Prostate gland (tissue), 2 donors: ENCODE data around the gene ADAM15.
A peak's percentile ranks its signal among the peaks of the same experiment; 100 is the strongest.

Experiments used
- CTCF ChIP-seq, 4 experiments: fragments of 200-600 bp in 2 of 4; fragments of 450-650 bp in 2 of 4; sonication (generic) in 2 of 4; IDR thresholded peaks; 1 replicate in 3 of 4; 2 replicates in 1 of 4; pipeline ENCODE4 v1.5.1; 2016 to 2019; ENCODE audit warnings: antibody characterized with exemption in 4 of 4, mild to moderate bottlenecking in 2 of 4, moderate library complexity in 2 of 4
- POLR2A ChIP-seq: fragments of 450-650 bp; IDR thresholded peaks from one replicate; pipeline ENCODE4 v1.6.1; 2016; ENCODE audit warnings: antibody characterized with exemption, mild to moderate bottlenecking

GRCh38 chr1:155061381-155062150 lies 10.4 kb downstream of the ADAM15 start:
- peak; percentile 98 to 99 (median 98) for TF ChIP-seq CTCF (IDR thresholded peaks at IDR 0.05)
- no peak for TF ChIP-seq POLR2A
